AG08395 (cell line): ENCODE measurements around the gene CACNA1B.

Experiments used
- DNase-seq: peaks from one replicate; pipeline ENCODE4 v3.0.0; 2012; ENCODE audit warnings: mixed read lengths, low spot score

Gene CACNA1B

GRCh38 chr9:137920753-137921152 is 43.2 kb downstream of the CACNA1B start:
- DNase-seq: no peak

DNA sequence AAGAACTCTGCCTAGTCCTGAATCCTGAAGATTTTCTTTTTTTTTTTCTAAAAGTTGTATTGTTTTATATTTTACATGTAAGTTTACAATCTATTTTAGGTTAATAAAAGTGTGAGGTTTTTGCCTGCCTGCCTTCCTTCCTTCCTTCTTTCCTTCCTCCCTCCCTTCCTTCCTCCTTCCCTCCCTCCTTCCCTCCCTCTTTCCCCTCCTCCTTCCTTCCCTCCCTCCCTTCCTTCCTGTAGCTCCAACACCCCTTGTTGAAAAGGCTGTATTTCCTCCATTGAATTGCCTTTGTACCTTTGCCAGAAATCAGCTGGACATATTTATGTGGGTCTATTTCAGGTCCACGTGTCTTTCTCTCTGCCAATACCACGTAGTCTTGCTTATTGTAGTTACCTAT is 46.6 kb downstream of the CACNA1B start:
- no peak for DNase-seq

DNA sequence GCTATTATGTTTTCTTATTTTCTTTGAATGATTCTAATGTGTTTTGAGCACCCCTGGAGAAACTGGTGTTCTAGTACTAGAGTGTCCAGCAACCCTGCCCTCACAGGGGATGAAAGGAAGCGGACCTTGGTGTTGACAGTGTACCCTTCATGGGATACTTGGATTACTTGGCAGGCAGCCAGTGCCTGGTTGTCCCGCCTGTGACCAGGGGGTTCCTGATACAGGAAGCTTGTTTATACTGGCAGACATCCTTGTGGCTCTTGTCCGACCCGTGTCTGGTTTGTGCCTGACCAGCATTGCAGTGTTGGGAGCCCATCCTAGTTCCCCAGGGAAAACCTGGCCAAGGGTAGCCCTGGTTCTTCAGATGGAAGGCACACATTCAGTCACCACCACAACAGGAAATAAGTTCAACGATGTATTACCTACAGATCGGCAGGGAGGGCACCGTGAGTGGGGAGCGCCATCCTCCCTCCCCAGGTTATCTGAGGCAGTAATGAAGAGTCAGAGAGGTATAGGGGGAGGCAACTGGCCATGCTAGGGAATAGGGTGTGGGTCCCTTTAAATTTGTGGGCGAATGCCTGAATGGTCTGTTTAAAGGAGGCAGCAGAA is 47.3 kb downstream of the CACNA1B start:
- no peak for DNase-seq

- DNase-seq: no peak
These were observed 66.1 kb downstream of the CACNA1B start for GRCh38 chr9:137943655-137944054.

GRCh38 chr9:137945581-137945980 is 68.0 kb downstream of the CACNA1B start:
- DNase-seq: no peak

GRCh38 chr9:137946993-137947392 is 69.4 kb downstream of the CACNA1B start:
- DNase-seq: no peak

GRCh38 chr9:137948642-137949041 is 71.1 kb downstream of the CACNA1B start:
- no peak for DNase-seq

GRCh38 chr9:137949260-137949659 is 71.7 kb downstream of the CACNA1B start:
- DNase-seq: no peak

DNA sequence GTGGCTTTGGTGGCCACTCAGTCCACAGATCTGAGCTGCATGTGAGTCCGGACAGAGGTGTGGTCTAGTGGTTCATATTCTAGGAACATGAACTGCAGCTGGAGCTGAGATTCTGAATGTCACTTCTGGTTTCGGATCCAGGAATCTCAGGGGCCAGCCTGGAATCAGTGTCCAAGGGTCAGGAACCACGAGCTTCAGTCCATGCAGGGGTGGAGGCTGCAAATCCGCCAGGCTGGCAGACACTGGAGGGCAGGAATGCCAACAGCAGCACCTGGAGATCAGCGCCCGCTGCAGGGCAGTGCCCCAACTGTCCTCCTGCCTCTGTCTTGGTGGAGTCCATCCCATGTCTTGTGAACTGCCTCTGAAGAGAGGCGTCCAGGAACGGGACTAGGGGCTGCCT is 73.5 kb downstream of the CACNA1B start:
- DNase-seq: no peak

- no peak for DNase-seq
These were observed 74.3 kb downstream of the CACNA1B start for GRCh38 chr9:137951597-137952490.

- no peak for DNase-seq
These were observed 75.5 kb downstream of the CACNA1B start for GRCh38 chr9:137952976-137953666.

- DNase-seq: no peak
These were observed 76.3 kb downstream of the CACNA1B start for GRCh38 chr9:137953683-137954438.

- DNase-seq: no peak
These were observed 77.6 kb downstream of the CACNA1B start for GRCh38 chr9:137955224-137955570.

- DNase-seq: no peak
These were observed 78.0 kb downstream of the CACNA1B start for GRCh38 chr9:137955586-137955985.

- DNase-seq: no peak
These were observed 78.5 kb downstream of the CACNA1B start for GRCh38 chr9:137956039-137956438.

DNA sequence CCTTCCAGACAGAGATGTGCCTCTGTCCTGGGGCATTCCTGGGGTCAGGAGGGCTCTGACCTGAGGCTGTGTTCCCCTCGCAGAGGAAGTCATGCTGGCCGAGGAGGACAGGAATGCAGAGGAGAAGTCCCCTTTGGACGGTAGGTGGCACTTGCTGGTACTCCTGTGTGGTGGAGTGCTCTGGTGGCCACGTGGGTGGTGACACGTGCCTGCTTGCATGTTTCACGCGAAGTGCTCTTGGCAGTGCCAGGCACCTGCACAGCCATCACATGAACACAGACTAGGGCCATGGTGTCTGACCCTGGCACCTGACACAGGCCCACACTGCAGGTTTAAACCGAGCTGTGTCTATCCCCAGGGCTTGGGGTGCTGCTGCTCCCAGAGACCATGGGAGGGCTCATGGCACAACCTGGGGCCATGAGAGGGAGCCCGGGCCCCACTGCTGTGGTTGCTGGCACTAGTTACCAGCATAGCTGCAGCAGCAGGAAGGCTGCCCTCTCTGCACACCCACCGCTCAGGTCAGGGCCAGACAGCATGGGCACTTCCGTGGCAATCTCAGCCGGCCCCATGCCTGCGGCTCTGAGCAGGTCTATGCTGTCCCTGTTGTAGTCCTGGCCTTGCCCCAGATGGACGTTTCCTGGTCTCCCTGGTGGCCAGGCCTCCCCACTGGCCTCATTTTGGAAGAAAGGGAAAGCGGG is 79.3 kb downstream of the CACNA1B start:
- no peak for DNase-seq

DNA sequence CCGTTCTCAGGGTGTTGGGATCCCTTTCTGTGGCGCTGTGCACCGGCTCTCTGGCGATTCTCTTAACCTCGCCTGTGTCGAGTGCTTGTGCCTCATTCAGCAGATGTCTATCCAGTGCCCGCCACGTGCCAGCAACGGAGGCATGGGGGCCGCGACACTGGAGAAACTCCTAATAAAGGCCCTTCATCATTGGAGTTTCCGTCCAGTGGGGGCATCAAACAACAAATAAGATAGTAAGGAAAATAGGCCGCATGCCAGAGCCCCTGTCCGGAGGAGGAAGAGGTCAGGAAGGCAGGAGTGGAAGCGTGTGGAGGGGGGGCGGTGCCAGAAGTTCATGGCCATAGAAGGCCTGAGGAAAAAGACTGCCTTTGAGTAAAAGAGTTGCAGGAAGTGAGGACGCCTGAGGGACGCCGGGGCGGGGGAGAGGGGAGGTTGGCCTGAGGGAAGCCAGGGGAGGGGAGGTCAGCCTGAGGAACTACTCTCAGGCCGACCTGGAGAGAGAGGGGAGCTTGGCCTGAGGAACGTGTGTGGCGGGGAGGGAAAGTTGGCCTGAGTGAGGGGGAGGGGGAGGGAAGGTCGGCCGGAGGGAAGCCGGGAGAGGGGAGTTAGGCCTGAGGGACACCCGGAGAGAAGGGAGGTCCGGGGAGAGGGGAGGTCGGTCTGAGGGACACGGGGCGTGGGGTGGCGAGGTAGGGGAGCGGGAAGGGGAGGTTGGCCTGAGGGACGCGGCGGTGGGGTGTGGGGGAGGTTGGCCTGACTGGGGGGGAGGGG is 82.2 kb downstream of the CACNA1B start:
- DNase-seq: no peak

- DNase-seq: no peak
These were observed 82.9 kb downstream of the CACNA1B start for GRCh38 chr9:137960496-137960895.

DNA sequence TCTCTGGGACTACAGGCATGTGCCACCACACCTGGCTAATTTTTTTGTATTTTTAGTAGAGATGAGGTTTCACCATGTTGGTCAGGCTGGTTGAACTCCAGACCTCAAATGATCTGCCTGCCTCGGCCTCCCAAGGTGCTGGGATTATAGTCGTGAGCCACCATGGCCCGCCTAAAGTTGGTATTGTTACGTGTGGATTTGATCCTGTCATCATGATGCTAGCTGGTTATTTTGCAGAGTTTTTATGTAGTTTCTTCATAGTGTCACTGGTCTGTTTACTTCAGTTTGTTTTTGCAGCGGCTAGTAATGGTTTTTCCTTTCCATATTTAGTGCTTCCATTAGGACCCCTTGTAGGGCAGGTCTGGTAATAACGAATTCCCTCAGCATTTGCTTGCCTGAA is 85.9 kb downstream of the CACNA1B start:
- DNase-seq: no peak

DNA sequence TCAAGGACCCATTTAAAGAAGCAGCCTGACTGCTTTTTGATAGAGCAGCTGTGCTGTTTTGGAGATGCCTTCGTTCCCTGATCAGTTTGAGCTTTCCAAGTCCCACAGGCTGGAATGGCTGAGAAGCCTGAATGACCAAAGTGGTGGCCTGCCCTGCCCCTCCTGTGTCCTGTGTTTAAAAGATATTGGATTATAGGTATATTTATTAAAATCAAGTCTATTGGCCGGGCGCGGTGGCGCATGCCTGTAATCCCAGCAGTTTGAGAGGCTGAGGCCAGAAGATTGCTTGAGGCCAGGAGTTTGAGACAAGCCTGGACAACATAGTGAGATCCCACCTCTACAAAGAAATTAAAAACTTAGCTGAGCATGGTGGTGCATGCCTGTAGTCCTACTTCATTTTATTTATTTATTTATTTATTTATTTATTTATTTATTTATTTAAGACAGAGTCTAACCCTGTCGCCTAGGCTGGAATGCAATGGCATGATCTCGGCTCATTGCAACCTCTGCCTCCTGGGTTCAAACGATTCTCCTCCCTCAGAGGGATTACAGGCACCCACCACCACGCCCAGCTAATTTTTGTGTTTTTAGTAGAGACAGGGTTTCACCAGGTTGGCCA is 87.7 kb downstream of the CACNA1B start:
- DNase-seq: no peak
